WERI-Rb-1 (cell line): ENCODE results near the gene IQGAP2.
"Not testable (repeated sequence)": the region's sequence is repeated elsewhere in the genome, so short reads cannot be mapped to it uniquely, and the experiment has no call there.

Experiments used
- DNase-seq: peaks from one replicate; pipeline ENCODE4 v3.0.0-alpha.2; 2020
- H3K27ac ChIP-seq: fragments of 250-450 bp; sonication (Bioruptor Pico); 2 replicates; pipeline ENCODE4 v1.5.1; 2020; ENCODE audit warnings: mild to moderate bottlenecking, moderate library complexity
- H3K27me3 ChIP-seq: fragments of 250-450 bp; sonication (Bioruptor Pico); 2 replicates; pipeline ENCODE4 v1.5.1; 2021; ENCODE audit warnings: mild to moderate bottlenecking, low read depth, moderate library complexity; ENCODE audit not compliant: insufficient read depth, severe bottlenecking
- H3K36me3 ChIP-seq: fragments of 250-450 bp; sonication (Bioruptor Pico); 2 replicates; pipeline ENCODE4 v1.5.1; 2020; ENCODE audit warnings: mild to moderate bottlenecking, moderate library complexity
- H3K4me3 ChIP-seq: 2 replicates; pipeline ENCODE4 v1.5.1; 2011; ENCODE audit warnings: low read depth, mild to moderate bottlenecking, control low read depth, low read length
- H3K9me3 ChIP-seq: fragments of 250-450 bp; sonication (Bioruptor Pico); 2 replicates; pipeline ENCODE4 v1.5.1; 2021; ENCODE audit warnings: mild to moderate bottlenecking, moderate library complexity; ENCODE audit not compliant: severe bottlenecking
- CTCF ChIP-seq: IDR thresholded peaks from 2 replicates; pipeline ENCODE4 v1.5.1; 2011; ENCODE audit warnings: low read depth, mild to moderate bottlenecking, control low read depth, inconsistent platforms, low read length

Gene IQGAP2

GRCh38 chr5:76366596-76366995 lies 36.5 kb upstream of the IQGAP2 start:
- no peaks in the 10 kb centered on the region for H3K9me3 ChIP-seq
- no peak overlapping the region for H3K27ac ChIP-seq
- DNase-seq = no peak
- no peak overlapping the region for H3K4me3 ChIP-seq
- TF ChIP-seq CTCF = no peak
- no peaks in the 10 kb centered on the region for H3K36me3 ChIP-seq
- no peaks in the 10 kb centered on the region for H3K27me3 ChIP-seq

GRCh38 chr5:76367623-76368371 lies 35.3 kb upstream of the IQGAP2 start:
- H3K27me3 ChIP-seq = no peaks in the 10 kb centered on the region
- H3K9me3 ChIP-seq = no peaks in the 10 kb centered on the region
- no peaks in the 10 kb centered on the region for H3K36me3 ChIP-seq
- no peak overlapping the region for H3K27ac ChIP-seq
- TF ChIP-seq CTCF = no peak
- no peak for DNase-seq
- no peak overlapping the region for H3K4me3 ChIP-seq

- TF ChIP-seq CTCF = no peak
- H3K9me3 ChIP-seq = no peaks in the 10 kb centered on the region
- no peak overlapping the region for H3K27ac ChIP-seq
- DNase-seq = no peak
- no peak overlapping the region for H3K4me3 ChIP-seq
- H3K27me3 ChIP-seq = no peaks in the 10 kb centered on the region
- H3K36me3 ChIP-seq = no peaks in the 10 kb centered on the region
Observed at GRCh38 chr5:76368941-76369340, 34.1 kb upstream of the IQGAP2 start.

- not testable (repeated sequence) for H3K27ac ChIP-seq, H3K36me3 ChIP-seq, H3K9me3 ChIP-seq, H3K4me3 ChIP-seq, DNase-seq, H3K27me3 ChIP-seq
Observed at GRCh38 chr5:76369668-76370067, 33.4 kb upstream of the IQGAP2 start.

GRCh38 chr5:76371960-76372322 lies 31.1 kb upstream of the IQGAP2 start:
- Histone ChIP-seq H3K4me3 (no peak overlapping the region), H3K27ac (no peak overlapping the region), H3K9me3 (no peaks in the 10 kb centered on the region), H3K36me3 (no peaks in the 10 kb centered on the region), H3K27me3 (no peaks in the 10 kb centered on the region)
- DNase-seq = no peak
- no peak for TF ChIP-seq CTCF

GRCh38 chr5:76372323-76373054 lies 30.6 kb upstream of the IQGAP2 start:
- H3K4me3 ChIP-seq = no peak overlapping the region
- H3K27me3 ChIP-seq = no peaks in the 10 kb centered on the region
- no peaks in the 10 kb centered on the region for H3K36me3 ChIP-seq
- H3K9me3 ChIP-seq = no peaks in the 10 kb centered on the region
- no peak for DNase-seq
- H3K27ac ChIP-seq = no peak overlapping the region
- no peak for TF ChIP-seq CTCF
